ENCODE data around the gene GTF2F1. TPM values are rescaled to one million over a fixed set of nuclear protein-coding genes. Genes with fewer than 3 reads are reported as not detected.

GTF2F1 gene
- 39.2 and 40.9 TPM in 2 replicates for total RNA-seq (2022)
- Bru-seq, nascent RNA: percentile 63 among the genes with signal in this experiment
- BruChase-seq, experiment 1, labeled RNA remaining after a 6-hour chase: percentile 84 among the genes with signal in this experiment
- percentile 76 among the genes with signal in this experiment for BruChase-seq, experiment 2, labeled RNA remaining after a 2-hour chase
- long read RNA-seq, transcript GTF2F1-201 (13 exons, 2,731 nt): major isoform, 22 of 35 reads
- long read RNA-seq, partial matches to known transcripts: 9 of 35 reads
- long read RNA-seq, other reads (novel, unspliced or antisense): 4 of 35 reads

GRCh38 chr19:6393074-6393982 lies at the start of gene GTF2F1:
Gene GTF2F1 (minus strand): TSS chr19:6393164. CDS start chr19:6392995, 169 bp downstream.
- BruUV-seq (replicated peaks): no TSS peak
- CTCF ChIA-PET: interaction anchor here (1.0 kb wide), 1 partner anchor 224 kb away, joined by 3 read pairs; no protein-coding TSS in a partner anchor
- Mint-ChIP-seq H3K27me3 (ENCODE audit: unreplicated experiment) (no peaks in the 10 kb centered on the region), H3K4me1 (ENCODE audit: low read depth, unreplicated experiment) (peaks cover 16% of the 10 kb centered on the region), H3K9me3 (ENCODE audit: low read depth, unreplicated experiment) (no peaks in the 10 kb centered on the region), H3K4me3 (ENCODE audit: low read depth, unreplicated experiment) (peak within 1 kb of the TSS; percentile 86), H3K27ac (ENCODE audit: unreplicated experiment) (peak within 1 kb of the TSS; percentile 94), H3K36me3 (ENCODE audit: insufficient read depth, unreplicated experiment) (peaks cover 37% of the 10 kb centered on the region)
- intact Hi-C loops (cut with micrococcal nuclease; ENCODE audit: unreplicated experiment): no loop called here
- DNase-seq: peak; percentile 87
- TF ChIP-seq CTCF (IDR thresholded peaks at IDR 0.05; ENCODE audit: unreplicated experiment): no peak

GRCh38 chr19:6442087-6442688 lies 49.2 kb upstream of the GTF2F1 start:
- BruUV-seq (replicated peaks): no TSS peak
- H3K27ac Mint-ChIP-seq (ENCODE audit: unreplicated experiment): no peak overlapping the region
- no peaks in the 10 kb centered on the region for H3K27me3 Mint-ChIP-seq (ENCODE audit: unreplicated experiment)
- TF ChIP-seq CTCF (IDR thresholded peaks at IDR 0.05; ENCODE audit: unreplicated experiment): no peak
- no peaks in the 10 kb centered on the region for H3K9me3 Mint-ChIP-seq (ENCODE audit: low read depth, unreplicated experiment)
- CTCF ChIA-PET: no interaction called here
- intact Hi-C loops (cut with micrococcal nuclease; ENCODE audit: unreplicated experiment): no loop called here
- no peak for DNase-seq
- no peak overlapping the region for H3K4me3 Mint-ChIP-seq (ENCODE audit: low read depth, unreplicated experiment)
- no peaks in the 10 kb centered on the region for H3K4me1 Mint-ChIP-seq (ENCODE audit: low read depth, unreplicated experiment)
- peaks cover 14% of the 10 kb centered on the region for H3K36me3 Mint-ChIP-seq (ENCODE audit: insufficient read depth, unreplicated experiment)

- intact Hi-C loops (cut with micrococcal nuclease; ENCODE audit: unreplicated experiment): no loop called here
- Mint-ChIP-seq H3K27me3 (ENCODE audit: unreplicated experiment) (no peaks in the 10 kb centered on the region), H3K4me1 (ENCODE audit: low read depth, unreplicated experiment) (no peaks in the 10 kb centered on the region), H3K36me3 (ENCODE audit: insufficient read depth, unreplicated experiment) (peaks cover 14% of the 10 kb centered on the region), H3K4me3 (ENCODE audit: low read depth, unreplicated experiment) (no peak overlapping the region), H3K27ac (ENCODE audit: unreplicated experiment) (no peak overlapping the region), H3K9me3 (ENCODE audit: low read depth, unreplicated experiment) (no peaks in the 10 kb centered on the region)
- no peak for DNase-seq
- no peak for TF ChIP-seq CTCF (IDR thresholded peaks at IDR 0.05; ENCODE audit: unreplicated experiment)
- no TSS peak for BruUV-seq (replicated peaks)
- CTCF ChIA-PET: no interaction called here
Measured at GRCh38 chr19:6440905-6441304, 47.9 kb upstream of the GTF2F1 start.

GRCh38 chr19:6439743-6440142 lies 46.8 kb upstream of the GTF2F1 start:
- Mint-ChIP-seq H3K36me3 (ENCODE audit: insufficient read depth, unreplicated experiment) (peaks cover 14% of the 10 kb centered on the region), H3K27me3 (ENCODE audit: unreplicated experiment) (no peaks in the 10 kb centered on the region), H3K4me1 (ENCODE audit: low read depth, unreplicated experiment) (no peaks in the 10 kb centered on the region), H3K4me3 (ENCODE audit: low read depth, unreplicated experiment) (no peak overlapping the region), H3K27ac (ENCODE audit: unreplicated experiment) (no peak overlapping the region), H3K9me3 (ENCODE audit: low read depth, unreplicated experiment) (no peaks in the 10 kb centered on the region)
- CTCF ChIA-PET: no interaction called here
- intact Hi-C loops (cut with micrococcal nuclease; ENCODE audit: unreplicated experiment): no loop called here
- TF ChIP-seq CTCF (IDR thresholded peaks at IDR 0.05; ENCODE audit: unreplicated experiment): no peak
- no TSS peak for BruUV-seq (replicated peaks)
- DNase-seq: no peak
